Karpas-422 (cell line): ENCODE data around the gene SAP130. TPM values are rescaled to one million over a fixed set of nuclear protein-coding genes. Genes with fewer than 3 reads are reported as not detected.

Experiments used
- DNase-seq: peaks from one replicate; pipeline ENCODE4 v3.0.0-alpha.2; 2015
- H2AFZ ChIP-seq: fragments of 200-600 bp; sonication (generic); 2 replicates; pipeline ENCODE4 v1.6.1; 2014; ENCODE audit warnings: antibody characterized with exemption, low read length, mixed read lengths
- H3K27ac ChIP-seq: fragments of 200-600 bp; sonication (generic); 2 replicates; pipeline ENCODE4 v1.5.1; 2014; ENCODE audit warnings: mild to moderate bottlenecking, low read length, moderate library complexity
- H3K27me3 ChIP-seq: fragments of 200-600 bp; sonication (generic); 2 replicates; pipeline ENCODE4 v1.6.1; 2014; ENCODE audit warnings: low read length, mixed read lengths
- H3K36me3 ChIP-seq: fragments of 200-600 bp; sonication (generic); 2 replicates; pipeline ENCODE4 v1.6.1; 2014; ENCODE audit warnings: low read length, mixed read lengths; ENCODE audit not compliant: insufficient read depth
- H3K4me1 ChIP-seq: fragments of 200-600 bp; sonication (generic); 2 replicates; pipeline ENCODE4 v1.6.1; 2014; ENCODE audit warnings: mild to moderate bottlenecking, low read length, mixed read lengths
- H3K4me2 ChIP-seq: fragments of 200-600 bp; sonication (generic); 2 replicates; pipeline ENCODE4 v1.6.1; 2014; ENCODE audit warnings: low read length, low read depth, mild to moderate bottlenecking; ENCODE audit not compliant: poor library complexity, severe bottlenecking
- H3K4me3 ChIP-seq: fragments of 200-600 bp; sonication (generic); 2 replicates; pipeline ENCODE4 v1.5.1; 2014; ENCODE audit warnings: mild to moderate bottlenecking, antibody characterized with exemption, low read length, mixed read lengths
- H3K79me2 ChIP-seq: fragments of 200-600 bp; sonication (generic); 2 replicates; pipeline ENCODE4 v1.6.1; 2014; ENCODE audit warnings: mild to moderate bottlenecking, low read length, mixed read lengths
- H3K9ac ChIP-seq: fragments of 200-600 bp; sonication (generic); 2 replicates; pipeline ENCODE4 v1.6.0; 2014; ENCODE audit warnings: low read length
- H3K9me2 ChIP-seq: fragments of 200-600 bp; sonication (generic), shearing (Covaris generic); replicated peaks from 2 replicates; pipeline ENCODE4 v1.6.0; 2014; ENCODE audit warnings: mild to moderate bottlenecking, low read length, moderate library complexity; ENCODE audit not compliant: insufficient read depth
- H3K9me3 ChIP-seq: fragments of 300-700, 200-600 bp; sonication (generic); 2 replicates; pipeline ENCODE4 v1.6.1; 2014; ENCODE audit warnings: low read length, mixed read lengths
- H4K20me1 ChIP-seq: fragments of 200-600 bp; sonication (generic); 2 replicates; pipeline ENCODE4 v1.6.1; 2014; ENCODE audit warnings: mild to moderate bottlenecking, antibody characterized with exemption, low read length, low read depth; ENCODE audit not compliant: insufficient read depth
- total RNA-seq: library from RNA; depleted of rRNA; stranded (reverse); fragments of >200 nt; shearing (Covaris generic); gene quantifications from 2 replicates; pipeline ENCODE4 v1.2.3, GENCODE V29; 2014; ENCODE audit warnings: low replicate concordance

SAP130 gene
- total RNA-seq, 1 experiment from 2014 or later = 14.3 TPM

GRCh38 chr2:128054104-128054885, 26.4 kb upstream of the SAP130 start:
- Histone ChIP-seq H3K79me2 (no peaks in the 10 kb centered on the region), H3K9ac (no peak overlapping the region), H3K36me3 (no peaks in the 10 kb centered on the region), H3K4me1 (no peaks in the 10 kb centered on the region), H3K27ac (no peak overlapping the region), H3K27me3 (no peaks in the 10 kb centered on the region), H4K20me1 (no peaks in the 10 kb centered on the region), H3K4me3 (no peak overlapping the region), H3K9me2 (no peaks in the 10 kb centered on the region), H3K4me2 (no peak overlapping the region), H2AFZ (no peak overlapping the region), H3K9me3 (no peaks in the 10 kb centered on the region; the same call in 1 of the 2 replicates)
- DNase-seq = no peak

DNA sequence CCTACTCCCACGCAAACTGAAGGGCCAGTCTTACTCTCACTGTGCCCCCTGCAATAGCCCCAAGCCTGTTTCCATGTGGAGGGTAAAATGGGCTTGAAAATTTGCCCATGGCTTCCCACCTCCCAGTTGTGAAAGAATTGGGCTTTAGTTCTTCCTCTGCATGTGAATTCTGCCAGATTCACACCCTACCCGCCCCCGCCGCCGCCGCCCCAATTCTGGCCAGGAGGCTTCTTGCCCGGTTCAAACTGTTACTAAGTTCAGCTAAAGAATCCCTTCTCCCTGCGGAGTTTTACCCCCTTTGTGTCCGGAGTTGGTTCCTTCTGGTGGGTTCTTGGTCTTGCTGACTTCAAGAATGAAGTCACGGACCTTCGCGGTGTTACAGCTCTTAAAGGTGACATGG, 25.5 kb upstream of the SAP130 start:
- Histone ChIP-seq H2AFZ (no peak overlapping the region), H3K9ac (no peak overlapping the region), H3K9me2 (no peaks in the 10 kb centered on the region), H3K27ac (no peak overlapping the region), H3K36me3 (no peaks in the 10 kb centered on the region), H3K79me2 (no peaks in the 10 kb centered on the region), H3K4me2 (no peak overlapping the region), H4K20me1 (no peaks in the 10 kb centered on the region), H3K4me1 (no peaks in the 10 kb centered on the region), H3K9me3 (no peaks in the 10 kb centered on the region; the same call in 1 of the 2 replicates), H3K4me3 (no peak overlapping the region), H3K27me3 (no peaks in the 10 kb centered on the region)
- DNase-seq = no peak

DNA sequence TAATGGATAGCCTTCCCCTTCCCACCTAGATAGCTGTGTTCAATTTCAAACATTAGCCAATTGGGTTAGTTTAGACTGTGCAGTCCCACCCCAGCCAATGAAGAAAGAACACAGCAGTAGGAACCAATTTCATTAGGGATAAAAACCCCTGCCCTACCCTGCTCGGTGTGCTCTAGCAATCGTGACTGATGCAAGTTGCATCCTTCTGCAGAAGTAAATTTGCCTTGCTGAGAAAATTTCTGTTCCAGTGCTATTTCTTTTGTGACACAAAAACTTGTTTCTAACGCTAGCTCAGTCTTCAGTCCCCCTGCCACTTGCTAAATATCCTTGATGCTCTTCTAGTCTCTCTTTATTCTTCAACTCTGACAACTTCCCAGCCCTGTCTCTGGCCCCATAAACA, 15.2 kb upstream of the SAP130 start:
- Histone ChIP-seq H3K4me2 (no peak overlapping the region), H3K9me2 (no peaks in the 10 kb centered on the region), H3K27ac (no peak overlapping the region), H3K4me1 (no peaks in the 10 kb centered on the region; the same call in 1 of the 2 replicates), H4K20me1 (no peaks in the 10 kb centered on the region), H3K4me3 (no peak overlapping the region), H3K36me3 (no peaks in the 10 kb centered on the region), H3K9me3 (peaks cover 13% of the 10 kb centered on the region), H3K79me2 (no peaks in the 10 kb centered on the region), H3K27me3 (no peaks in the 10 kb centered on the region), H3K9ac (no peak overlapping the region), H2AFZ (no peak overlapping the region)
- no peak for DNase-seq

- peaks cover 23% of the 10 kb centered on the region for H3K9me3 ChIP-seq
- H3K4me2 ChIP-seq = no peak overlapping the region
- no peaks in the 10 kb centered on the region for H3K79me2 ChIP-seq
- no peaks in the 10 kb centered on the region for H3K9me2 ChIP-seq
- H3K27me3 ChIP-seq = 0 out of 2 replicates have a peak, but pooled peaks cover 1% of the 10 kb centered on the region
- H3K4me3 ChIP-seq = no peak overlapping the region
- H3K9ac ChIP-seq = no peak overlapping the region
- no peak for DNase-seq
- no peak overlapping the region for H3K27ac ChIP-seq
- no peaks in the 10 kb centered on the region for H3K36me3 ChIP-seq
- H3K4me1 ChIP-seq = no peaks in the 10 kb centered on the region; the same call in 1 of the 2 replicates
- H2AFZ ChIP-seq = no peak overlapping the region
- H4K20me1 ChIP-seq = no peaks in the 10 kb centered on the region
Measured at GRCh38 chr2:128041561-128041960, 13.7 kb upstream of the SAP130 start.

DNA sequence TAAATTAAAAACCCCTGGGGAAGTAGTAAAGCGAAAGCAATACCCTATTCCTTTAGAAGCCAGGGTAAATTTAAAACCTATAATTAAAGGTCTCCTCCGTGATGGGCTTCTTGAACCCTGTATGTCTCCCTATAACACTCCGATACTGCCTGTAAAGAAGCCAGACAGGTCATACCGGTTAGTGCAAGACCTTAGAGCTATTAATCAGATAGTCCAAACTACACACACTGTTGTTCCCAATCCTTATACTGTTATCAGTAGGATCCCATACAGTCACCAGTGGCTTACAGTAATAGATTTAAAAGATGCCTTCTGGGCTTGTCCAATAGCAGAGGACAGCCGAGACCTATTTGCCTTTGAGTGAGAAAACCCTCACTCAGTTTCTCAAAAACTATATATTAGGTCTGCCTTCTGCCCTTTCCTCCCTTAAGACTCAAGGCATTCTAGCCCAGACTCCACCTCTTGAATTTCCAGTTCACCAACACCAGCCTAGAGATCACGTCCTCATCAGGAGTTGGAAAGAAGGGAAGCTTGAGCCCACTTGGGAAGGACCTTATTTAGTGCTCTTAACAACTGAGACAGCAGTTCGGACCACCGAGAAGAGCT, 12.4 kb upstream of the SAP130 start:
- no peaks in the 10 kb centered on the region for H3K9me2 ChIP-seq
- no peaks in the 10 kb centered on the region; the same call in 1 of the 2 replicates for H3K4me1 ChIP-seq
- H3K9me3 ChIP-seq = peaks cover 26% of the 10 kb centered on the region
- H3K27me3 ChIP-seq = 0 out of 2 replicates have a peak, but pooled peaks cover 3% of the 10 kb centered on the region
- no peak overlapping the region for H3K27ac ChIP-seq
- H3K4me3 ChIP-seq = no peak overlapping the region
- H4K20me1 ChIP-seq = no peaks in the 10 kb centered on the region
- H3K4me2 ChIP-seq = no peak overlapping the region
- H3K36me3 ChIP-seq = no peaks in the 10 kb centered on the region
- no peak overlapping the region for H2AFZ ChIP-seq
- no peak overlapping the region for H3K9ac ChIP-seq
- H3K79me2 ChIP-seq = no peaks in the 10 kb centered on the region
- DNase-seq = no peak

DNA sequence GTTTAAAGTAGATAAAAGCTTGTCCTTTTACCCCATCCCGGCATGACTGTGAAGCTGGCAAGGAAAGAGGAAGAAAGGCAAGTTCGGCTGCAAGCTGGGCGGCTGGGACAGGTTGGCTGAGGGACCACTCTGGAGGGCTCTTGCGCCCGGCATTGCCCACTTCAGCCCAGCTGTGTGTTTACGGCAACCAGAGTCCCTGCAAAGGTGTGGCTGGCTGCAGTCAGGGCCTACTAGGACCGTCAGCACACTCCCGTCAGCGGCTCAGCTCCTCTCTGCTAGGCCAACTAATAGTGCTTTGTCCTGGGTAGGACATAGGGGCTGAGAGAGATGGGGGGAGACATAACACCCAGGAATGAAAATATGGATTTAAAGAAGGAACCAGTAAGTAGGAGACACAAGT, 11.7 kb upstream of the SAP130 start:
- 0 out of 2 replicates have a peak, but pooled peaks cover 3% of the 10 kb centered on the region for H3K27me3 ChIP-seq
- no peaks in the 10 kb centered on the region for H3K79me2 ChIP-seq
- H3K27ac ChIP-seq = no peak overlapping the region
- DNase-seq = no peak
- no peak overlapping the region for H3K4me3 ChIP-seq
- no peak overlapping the region for H3K9ac ChIP-seq
- no peaks in the 10 kb centered on the region for H3K36me3 ChIP-seq
- H3K4me1 ChIP-seq = no peaks in the 10 kb centered on the region; the same call in 1 of the 2 replicates
- H2AFZ ChIP-seq = no peak overlapping the region
- no peaks in the 10 kb centered on the region for H4K20me1 ChIP-seq
- no peak overlapping the region for H3K4me2 ChIP-seq
- no peaks in the 10 kb centered on the region for H3K9me2 ChIP-seq
- H3K9me3 ChIP-seq = peaks cover 26% of the 10 kb centered on the region

- Histone ChIP-seq H3K9me3 (peaks cover 24% of the 10 kb centered on the region), H3K79me2 (no peaks in the 10 kb centered on the region), H4K20me1 (no peaks in the 10 kb centered on the region)
Measured at GRCh38 chr2:128038411-128038810, 10.6 kb upstream of the SAP130 start.

GRCh38 chr2:128037649-128038048, 9.8 kb upstream of the SAP130 start:
- H3K9ac ChIP-seq = no peak overlapping the region
- H3K4me1 ChIP-seq = no peaks in the 10 kb centered on the region; the same call in 1 of the 2 replicates
- H3K36me3 ChIP-seq = no peaks in the 10 kb centered on the region
- H3K4me2 ChIP-seq = no peak overlapping the region
- DNase-seq = peak; percentile 63
- H3K4me3 ChIP-seq = no peak overlapping the region
- no peak overlapping the region for H2AFZ ChIP-seq
- H3K9me2 ChIP-seq = no peaks in the 10 kb centered on the region
- peaks cover 19% of the 10 kb centered on the region for H3K9me3 ChIP-seq
- 0 out of 2 replicates have a peak, but pooled peaks cover 4% of the 10 kb centered on the region for H3K27me3 ChIP-seq
- H3K79me2 ChIP-seq = no peaks in the 10 kb centered on the region
- no peaks in the 10 kb centered on the region for H4K20me1 ChIP-seq
- H3K27ac ChIP-seq = no peak overlapping the region

More at GRCh38 chr2:128038411-128038810, 10.6 kb upstream of the SAP130 start:
- no peak overlapping the region for H3K9ac ChIP-seq
- H3K27me3 ChIP-seq = 0 out of 2 replicates have a peak, but pooled peaks cover 3% of the 10 kb centered on the region
- no peak overlapping the region for H3K4me3 ChIP-seq
- no peaks in the 10 kb centered on the region for H3K9me2 ChIP-seq
- no peaks in the 10 kb centered on the region; the same call in 1 of the 2 replicates for H3K4me1 ChIP-seq
- no peak overlapping the region for H3K4me2 ChIP-seq
- H2AFZ ChIP-seq = no peak overlapping the region
- H3K36me3 ChIP-seq = no peaks in the 10 kb centered on the region
- no peak for DNase-seq
- H3K27ac ChIP-seq = no peak overlapping the region
